GM19463 (cell line): ENCODE data around the gene CNPY1.

Experiments used
- ATAC-seq: cut with Tn5 transposase; IDR thresholded peaks from one replicate; pipeline ENCODE4 v1.9.1; 2021; ENCODE audit warnings: mild to moderate bottlenecking, moderate library complexity; ENCODE audit not compliant: unreplicated experiment

CNPY1 gene

DNA sequence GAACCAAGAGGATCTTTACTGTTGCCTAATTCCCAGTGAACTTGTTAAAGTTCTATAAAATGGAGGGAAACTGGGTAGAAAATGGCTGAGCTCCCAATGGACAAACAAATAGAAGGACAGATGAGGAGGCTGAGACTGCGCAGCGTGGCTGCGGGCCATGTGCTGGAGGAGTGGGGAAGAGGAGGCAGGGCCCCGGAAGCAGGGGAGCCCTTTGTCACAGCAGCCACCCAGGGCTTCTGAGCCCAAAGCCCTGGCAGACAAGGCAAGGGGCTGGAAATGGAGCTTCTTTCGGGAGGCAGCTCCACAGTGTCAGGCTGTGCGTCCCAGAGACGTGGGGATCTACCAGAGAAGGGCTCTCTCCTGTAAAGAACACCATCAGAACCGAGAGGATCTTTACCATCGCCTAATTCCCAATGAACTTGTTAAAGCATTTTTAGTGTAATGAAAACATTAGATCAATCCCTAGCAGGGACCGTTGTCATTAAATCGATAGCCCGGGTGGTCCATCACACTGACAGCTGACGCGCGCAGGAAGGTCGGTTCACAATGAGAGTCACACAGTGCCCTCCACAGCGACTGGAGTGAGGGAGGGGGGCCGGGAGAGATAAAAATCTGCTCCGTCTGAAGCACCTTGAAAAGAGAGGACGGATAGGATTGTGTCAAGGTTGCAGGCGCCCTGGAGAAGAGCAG is 14.0 kb upstream of the CNPY1 start:
- no peak for ATAC-seq

DNA sequence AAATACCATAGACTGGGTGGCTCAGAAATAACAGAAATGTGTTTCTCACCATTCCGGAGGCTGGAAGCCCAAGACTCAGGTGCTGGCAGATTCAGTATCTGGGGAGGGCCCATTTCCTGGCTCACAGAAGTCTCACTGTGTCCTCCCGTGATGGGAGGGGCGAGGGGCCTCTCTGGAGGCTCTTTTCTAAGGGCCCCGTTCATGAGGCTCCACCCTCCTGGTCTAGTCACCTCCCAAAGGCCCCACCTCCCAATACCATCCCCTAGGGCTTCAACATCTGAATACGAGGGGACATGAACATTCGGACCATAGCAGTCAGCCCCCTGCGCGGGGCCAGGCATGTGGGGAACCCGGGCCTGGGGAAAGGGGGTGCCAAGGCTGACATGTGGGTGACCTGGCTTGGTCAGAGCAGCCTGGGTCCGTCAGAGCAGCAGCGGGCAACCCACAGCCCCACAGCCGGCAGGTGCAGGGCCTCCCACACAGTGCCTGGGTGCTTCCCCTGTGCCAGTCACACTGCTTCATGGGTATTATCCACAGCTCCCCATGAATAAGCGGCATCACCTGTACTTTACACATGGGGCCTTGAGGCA is 13.3 kb upstream of the CNPY1 start:
- no peak for ATAC-seq

DNA sequence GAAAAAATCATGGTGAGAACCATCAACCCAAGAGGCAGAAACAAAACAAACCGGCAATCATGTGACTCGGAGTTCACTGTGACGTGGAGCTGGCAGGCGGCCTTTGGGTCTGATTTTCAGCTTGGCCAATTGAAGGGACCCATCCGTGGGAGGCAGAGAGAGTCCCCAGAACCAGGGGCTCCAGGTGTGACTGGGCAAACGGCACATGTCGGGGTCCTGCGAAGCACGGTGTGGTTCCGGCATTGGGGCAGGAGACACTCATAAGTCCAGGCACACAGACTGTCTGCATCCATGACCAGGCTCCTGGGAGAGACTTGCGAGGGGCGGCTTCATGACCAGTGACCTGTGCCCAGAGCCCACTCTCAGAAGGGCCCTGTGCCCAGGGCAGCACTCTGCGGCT is 12.6 kb upstream of the CNPY1 start:
- no peak for ATAC-seq

DNA sequence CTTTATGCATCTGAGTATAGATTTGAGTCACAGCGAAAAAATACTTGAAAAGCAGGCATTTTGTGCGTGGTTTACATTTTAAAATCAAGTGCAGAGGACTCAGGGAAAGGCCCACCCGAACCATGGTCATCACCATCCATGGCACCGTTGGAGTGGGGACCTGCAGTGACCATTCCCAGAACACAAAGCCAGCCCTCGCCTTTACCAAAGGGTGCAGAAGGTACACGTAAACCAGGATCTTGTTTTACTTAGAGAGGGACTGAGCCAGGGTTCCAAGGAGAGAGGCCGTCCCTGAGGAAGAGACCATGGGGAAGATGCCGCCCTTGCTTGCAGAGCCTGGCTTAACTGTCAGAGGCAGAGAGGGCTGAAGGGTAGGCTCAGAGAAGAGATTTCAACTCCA is 12.0 kb upstream of the CNPY1 start:
- ATAC-seq, result no peak

DNA sequence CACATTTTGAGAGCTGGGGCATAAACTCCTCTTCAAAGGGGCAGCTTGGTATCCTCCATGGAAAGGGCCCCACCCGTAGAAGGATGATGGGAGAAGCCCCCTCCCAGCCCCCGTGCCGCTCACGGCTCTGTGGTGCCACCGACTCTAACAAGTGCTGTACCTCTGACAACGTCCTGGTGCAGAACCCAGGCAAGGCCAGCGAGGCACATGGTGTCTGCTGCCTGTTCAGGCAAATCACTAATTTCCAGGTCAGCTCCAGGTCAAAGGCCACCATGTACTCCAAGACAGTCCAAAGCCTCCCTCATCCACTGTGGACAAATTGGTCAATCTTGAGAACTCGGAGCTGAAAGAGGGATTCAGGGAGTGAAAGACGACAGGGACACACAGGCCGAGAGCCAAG is 11.4 kb upstream of the CNPY1 start:
- no peak for ATAC-seq

DNA sequence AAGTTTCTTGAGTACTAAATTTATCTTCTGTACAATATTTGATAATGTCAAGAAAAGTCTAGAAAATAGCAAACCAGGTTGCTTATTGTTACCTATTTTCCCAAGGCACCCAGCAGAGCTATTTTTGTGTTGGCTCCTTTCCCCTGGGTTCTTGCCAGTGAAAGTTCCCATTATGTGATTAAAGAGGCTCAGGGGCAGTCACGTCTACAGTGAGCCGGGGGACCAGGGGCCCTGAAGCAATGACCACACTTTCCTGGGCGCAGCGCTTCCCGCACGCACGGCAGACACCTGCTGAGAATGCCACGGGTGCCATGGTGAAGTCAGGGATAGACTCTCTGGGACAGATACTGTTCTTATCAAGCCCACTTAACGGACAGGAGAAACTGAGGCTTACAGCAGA is 10.4 kb upstream of the CNPY1 start:
- ATAC-seq, result no peak

DNA sequence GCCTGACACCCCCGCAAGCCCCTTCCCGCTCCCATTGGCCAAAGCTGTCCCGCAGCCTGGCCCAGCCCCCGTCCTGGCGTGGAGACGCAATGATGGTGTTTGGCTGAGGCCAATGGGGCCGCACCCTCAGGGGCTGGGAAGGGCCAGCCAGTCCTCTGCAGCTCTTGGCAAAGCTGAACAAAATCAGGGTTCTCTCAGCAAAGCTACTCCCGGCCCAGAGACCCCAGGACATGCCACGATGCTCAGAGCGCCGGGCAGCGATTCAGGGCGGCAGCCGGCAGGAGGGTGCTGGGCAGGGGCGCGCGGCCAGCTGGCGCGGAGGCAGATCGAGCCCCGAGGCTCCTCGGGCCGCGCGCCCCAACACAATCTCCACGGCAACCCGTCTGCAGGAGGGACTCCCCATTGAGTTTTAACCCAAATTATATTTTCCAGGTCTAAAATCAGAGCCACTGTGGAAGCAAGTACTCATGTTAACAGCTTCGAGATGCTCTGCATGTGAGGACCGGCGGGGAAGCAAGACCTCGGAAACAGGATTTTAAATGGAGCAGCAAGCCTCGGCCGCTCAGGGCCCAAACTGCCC is 8.8 kb upstream of the CNPY1 start:
- ATAC-seq, result no peak

DNA sequence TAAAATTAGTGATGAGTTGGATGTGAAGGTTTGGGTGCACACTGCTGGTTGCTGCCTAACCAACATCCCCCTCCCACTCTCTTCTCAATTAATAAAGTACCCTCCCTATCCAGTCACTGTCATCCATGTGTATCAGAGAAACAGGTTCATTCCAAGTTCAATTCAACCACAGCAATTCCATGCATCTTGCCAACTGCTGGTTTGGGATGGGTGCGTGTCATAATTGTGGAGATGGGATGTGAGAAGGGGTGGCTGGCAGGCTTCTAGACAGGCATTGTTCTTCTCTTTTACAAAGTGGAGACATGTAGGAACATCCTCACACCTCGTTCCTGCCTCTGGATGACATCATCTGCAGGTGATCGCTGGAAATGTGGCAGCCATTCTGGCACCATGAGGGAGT is 7.5 kb upstream of the CNPY1 start:
- no peak for ATAC-seq

DNA sequence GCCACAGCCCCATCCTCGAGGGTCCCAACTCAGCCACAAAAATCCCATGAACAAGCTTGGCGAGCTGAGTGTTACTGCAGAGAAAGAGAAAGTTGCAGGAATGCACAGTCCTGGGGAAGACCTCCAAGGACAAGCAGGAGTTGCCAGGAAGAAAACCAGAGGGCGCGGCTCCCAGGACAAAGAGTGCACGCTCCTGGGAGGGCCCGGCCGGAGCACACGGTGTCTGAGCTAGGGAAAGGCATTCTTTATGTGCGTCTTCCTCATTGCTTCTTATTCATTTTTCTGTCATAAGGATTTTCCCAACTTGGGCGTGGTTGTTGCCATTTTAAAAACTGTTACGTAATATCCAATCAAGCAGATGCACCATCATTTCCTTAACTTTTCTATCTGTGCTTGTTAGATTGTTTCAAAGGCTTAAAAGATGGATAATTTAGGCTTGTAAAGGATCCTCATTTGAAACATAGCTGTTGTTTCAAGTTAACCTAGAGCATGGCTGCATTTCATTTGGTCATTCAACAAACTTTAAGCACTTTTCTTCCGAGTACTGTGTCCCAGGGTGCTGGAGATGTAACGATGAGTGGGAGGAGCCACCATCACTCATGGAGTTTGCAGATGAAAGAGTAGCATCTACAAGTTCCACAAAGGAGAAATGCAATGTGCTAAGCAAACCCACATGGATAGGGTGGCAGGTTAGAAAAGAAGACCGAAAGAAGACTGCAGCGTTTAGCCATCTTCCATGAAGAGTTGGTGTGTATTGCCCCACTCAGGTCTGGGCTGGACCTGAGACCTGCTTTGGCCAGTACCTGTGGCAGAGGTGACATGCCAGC is 5.6 kb upstream of the CNPY1 start:
- no peak for ATAC-seq

DNA sequence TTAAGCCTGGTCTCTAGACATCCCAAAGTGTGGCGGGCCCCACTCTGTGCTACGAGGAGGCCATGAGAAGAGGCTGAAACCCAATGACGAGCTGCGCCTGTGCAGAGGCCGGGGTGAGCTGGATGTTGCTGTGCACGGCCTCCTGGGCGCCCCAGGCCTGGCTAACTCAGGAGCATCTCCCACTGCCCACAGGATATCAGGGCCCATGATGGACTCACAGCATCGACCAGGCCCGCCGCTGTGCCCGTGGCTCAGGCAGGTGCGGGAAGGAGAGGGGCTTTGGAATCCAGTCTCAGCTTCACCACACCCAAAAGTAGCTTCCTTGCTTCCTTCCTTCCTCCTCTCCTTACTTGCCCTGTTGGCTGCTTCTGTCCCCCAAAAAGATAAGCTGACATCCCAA is 4.6 kb upstream of the CNPY1 start:
- ATAC-seq, result no peak

DNA sequence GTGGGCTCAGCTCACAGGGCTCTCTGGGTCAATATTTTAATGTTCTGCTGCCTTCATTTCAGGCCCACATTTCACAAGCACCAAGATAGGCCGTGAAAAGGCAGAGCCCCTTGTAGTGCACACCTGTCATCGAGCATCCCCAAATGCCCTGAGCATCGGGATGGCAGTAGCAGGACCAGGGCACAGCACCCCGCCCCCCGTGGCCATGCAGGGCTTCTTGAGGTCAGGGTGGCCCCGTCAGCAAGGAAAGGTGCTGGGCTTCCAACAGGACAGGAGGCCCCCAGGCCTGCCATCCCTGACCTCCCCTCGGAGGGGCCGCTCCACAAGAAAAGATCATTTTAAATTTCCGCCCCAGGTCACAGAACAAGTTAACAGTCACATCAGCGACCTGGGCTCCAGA is 2.9 kb upstream of the CNPY1 start:
- no peak for ATAC-seq

DNA sequence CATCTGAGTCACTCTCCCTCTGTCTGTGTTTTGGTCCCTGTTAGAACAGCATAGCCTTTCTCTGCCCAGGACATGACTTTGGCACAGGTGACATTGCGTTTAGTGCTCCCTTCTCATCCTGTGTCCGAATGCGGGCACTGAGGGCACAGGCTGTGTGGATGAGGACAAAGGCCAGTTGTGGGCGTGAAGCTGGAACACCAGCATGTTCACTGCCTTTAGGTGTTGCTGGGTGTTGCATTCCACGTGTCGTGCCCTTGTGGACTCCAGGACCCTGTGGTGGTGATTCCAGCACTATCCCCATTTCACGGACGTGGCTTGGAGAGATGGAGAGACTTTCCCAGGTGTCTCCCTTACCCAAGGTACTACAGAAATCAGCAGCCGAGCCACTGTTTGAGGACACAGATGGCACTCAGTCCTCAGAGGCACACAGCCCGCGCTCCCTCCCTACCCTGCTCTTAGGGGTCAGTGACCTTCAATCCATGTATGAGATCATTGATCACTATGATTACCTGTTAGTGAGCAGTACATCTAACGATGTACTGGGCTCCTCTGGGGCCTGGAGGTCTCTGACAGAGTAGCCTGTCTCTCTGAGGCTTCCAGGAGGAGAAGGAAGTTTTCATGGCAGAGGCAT is 917 bp upstream of the CNPY1 start:
- no peak for ATAC-seq

DNA sequence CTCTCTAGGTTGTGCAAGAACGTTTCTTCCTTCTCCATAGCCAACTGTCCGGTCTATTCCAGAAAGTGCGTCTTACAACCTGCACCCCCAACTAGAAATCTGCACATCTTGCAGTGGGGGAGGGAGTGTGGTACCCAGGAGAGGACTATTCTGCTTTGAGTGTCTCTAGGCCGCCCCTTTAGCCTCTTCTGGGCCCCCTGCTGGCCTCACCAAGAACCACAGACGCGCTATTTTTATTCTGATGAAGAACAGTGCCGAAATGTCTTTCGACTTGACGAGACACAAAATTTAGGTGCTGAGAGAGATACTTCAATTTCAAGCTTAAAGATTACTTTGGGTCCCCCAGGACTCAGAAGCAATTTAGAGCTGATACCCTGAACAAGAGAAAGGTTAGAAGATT is 1.0 kb downstream of the CNPY1 start:
- ATAC-seq, result no peak

DNA sequence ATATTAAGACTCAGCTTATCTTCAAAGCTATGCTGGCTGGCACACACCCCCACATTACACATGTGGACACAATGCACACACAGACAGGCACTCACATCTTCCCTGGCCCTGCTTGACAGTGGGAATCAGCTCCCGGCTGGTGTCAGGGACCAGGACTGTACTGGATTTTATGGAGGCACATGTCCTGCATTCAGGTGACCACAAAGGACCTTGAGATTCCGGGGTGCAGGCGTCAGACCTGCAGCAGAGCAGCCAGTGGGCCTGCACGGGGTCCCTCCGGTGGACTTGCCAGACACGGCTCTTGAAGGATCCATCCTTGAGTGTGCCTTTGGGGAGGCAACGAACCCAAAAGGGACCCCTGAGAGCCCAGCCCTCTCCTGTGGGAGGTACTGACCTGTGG is 1.9 kb downstream of the CNPY1 start:
- ATAC-seq, result no peak

DNA sequence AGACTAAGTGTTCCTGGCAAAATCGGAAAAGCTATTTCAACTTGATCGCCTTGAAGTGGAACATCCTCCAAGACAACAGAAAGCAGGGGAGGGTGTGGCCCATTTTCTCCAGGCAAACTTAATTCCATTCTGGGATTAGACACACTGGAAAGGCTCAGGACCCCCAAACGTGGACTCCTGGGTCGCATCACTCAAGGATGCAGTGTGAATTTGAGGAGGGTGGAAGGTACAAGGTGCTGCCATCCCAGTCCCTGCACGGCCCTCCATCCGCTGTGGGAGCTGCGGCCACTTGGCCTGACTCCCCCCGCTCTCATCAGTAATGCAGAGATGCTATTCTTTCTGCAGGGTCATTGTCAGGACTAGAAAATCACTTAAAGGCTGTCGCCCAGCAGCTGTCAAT is 2.4 kb downstream of the CNPY1 start:
- ATAC-seq, result no peak

DNA sequence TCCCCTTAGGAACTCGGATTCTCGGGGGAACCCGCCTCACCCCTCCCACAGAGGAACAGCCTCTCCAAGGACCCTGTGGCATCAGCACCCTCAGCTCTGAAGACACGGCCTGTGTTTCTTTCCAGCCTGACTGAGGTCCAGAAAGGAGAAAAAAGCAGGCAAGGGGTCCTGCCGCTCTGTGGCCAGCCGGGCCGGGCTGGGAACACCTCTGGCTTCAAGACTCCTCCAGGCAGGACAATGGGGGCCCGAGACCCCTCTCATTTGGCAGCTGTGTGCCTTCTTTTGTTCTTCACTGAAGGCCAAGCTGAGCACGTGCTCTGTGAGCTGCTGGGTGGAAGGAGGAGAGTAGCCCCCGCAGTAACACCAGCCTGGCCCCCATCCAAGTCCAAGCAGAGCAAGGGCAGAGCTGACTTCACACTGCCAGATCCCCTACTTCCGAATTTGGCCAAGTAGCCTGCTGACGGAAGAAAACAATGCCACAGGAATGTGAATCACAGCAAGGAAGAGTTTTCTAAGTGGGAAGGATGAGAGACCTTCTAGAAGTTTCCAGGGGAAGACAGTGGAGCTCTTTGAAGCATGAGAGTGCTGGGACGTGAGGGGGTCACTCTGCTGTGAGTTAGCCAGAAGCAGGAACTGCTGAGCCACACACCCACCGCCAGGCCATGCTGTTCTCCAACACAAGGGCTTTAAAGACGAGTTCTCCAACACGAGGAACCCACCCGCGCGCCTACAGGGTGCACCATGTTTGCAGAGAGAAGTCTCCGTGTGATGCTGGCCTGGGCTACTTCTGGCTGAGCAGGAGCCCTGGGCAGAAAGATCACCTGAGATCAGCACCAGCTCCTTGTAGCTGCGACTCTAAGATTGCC is 3.1 kb downstream of the CNPY1 start:
- ATAC-seq, result no peak

DNA sequence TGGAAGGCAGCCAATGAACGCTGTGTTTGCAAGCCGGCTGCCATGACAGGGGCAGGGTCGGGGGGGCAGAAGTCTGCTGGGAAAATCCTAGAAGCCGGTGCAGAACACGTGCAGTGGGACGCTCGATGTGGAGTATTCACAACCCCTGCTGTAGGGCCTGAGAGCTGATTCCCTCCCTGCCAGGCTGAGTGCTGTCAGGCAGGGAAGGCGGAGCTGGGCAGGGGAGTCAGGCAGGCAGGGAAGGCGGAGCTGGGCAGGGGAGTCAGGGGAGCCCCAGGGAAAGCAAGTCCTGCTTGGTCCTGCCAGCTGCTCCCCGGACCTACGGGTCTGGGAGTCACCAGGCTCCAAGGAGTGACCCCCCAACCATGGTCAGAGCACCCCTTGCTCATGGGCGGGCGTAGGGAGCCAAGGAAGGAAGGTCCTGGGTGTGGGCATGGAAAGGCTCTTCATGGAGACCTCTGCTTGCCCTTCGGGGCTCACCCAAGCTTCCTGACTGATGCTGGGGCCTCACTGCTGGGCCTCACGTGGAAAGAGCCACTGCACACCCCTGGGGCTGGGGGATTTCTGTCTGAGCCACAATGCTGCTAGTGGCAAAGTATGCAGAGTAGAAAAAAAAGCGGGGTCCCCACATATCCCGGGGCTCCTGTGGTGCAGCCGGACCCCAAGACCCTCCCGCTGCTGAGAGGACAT is 4.2 kb downstream of the CNPY1 start:
- no peak for ATAC-seq

DNA sequence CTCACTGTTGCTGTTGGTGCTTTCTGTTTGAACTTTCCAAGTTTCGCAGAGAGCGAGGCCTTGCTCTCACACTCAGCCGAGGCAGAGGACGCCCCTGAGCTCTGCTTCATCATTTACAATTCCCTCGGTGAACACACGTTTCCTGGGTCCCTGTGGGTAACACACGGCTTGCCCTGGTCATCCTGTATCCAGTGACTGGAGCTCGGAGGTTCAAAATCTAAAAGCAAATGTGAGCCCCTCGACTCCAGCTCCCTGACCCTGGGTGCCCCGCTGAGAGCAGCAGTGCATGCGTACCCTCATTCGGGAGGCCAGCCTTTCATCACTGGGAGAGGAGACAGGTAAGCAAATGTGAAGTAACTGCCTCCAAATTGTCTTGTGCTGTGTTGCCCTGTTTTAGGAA is 5.8 kb downstream of the CNPY1 start:
- no peak for ATAC-seq

DNA sequence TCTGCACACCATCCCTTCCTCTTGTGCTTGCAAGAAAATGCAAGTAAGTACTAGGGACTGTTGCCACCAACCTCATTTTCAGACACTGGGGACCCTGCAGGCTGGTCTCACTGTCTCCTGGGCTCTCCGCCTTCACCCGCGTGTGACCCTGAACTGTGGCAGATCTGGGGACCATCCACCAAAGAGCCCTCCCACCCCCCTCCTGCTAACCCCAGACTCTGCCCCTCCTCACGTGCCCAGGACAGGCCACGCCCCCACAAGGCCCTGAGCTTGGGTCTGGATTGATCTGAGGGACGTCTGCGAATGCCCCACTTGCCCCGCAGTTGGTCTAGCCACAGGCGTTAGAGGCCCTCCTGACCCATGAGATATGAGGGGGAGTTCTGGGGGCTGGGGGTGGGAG is 8.1 kb downstream of the CNPY1 start:
- ATAC-seq, result no peak

DNA sequence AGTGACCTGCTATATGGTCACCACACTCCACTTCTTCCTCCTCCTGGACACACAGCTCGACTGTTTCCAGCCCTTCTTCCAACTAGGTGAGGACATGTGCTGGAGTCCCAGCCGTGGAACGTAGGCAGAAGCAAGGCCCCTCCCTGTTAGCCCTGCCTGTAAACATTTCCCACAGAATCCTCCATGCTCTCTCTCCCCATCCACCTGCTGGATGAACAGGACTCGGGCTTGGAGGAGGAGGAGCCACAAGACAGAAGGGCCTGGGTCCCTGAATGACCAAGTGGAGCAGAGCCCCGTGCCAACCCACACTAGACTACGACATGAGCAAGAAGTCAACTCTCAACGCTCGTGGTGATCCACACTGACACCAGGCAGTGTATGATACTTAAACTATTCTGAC is 9.9 kb downstream of the CNPY1 start:
- ATAC-seq, result no peak
